HL-60 (cell line): ENCODE data around the gene GGA2.

ENCODE experiments used
- CTCF ChIP-seq: IDR thresholded peaks from one replicate; pipeline ENCODE4 v1.5.1; 2011; ENCODE audit warnings: low read length, control low read depth, inconsistent platforms; ENCODE audit not compliant: insufficient read depth
- GABPA ChIP-seq: IDR thresholded peaks from 2 replicates; pipeline ENCODE4 v1.6.1; 2012; ENCODE audit warnings: low read depth
- POLR2AphosphoS5 ChIP-seq: IDR thresholded peaks from 2 replicates; pipeline ENCODE4 v1.6.1; 2012; ENCODE audit warnings: low read depth

- no peak for TF ChIP-seq CTCF
- no peak for TF ChIP-seq POLR2AphosphoS5
- TF ChIP-seq GABPA: no peak
Observed at GRCh38 chr16:23495671-23496070, 14.6 kb downstream of the GGA2 start.
